ENCODE measurements around the gene HDDC3. TPM values are rescaled to one million over a fixed set of nuclear protein-coding genes. Genes with fewer than 3 reads are reported as not detected.

Gene HDDC3
- total RNA-seq, 4 donors from 2014 or later = 5.1 to 7.9 (median 6.0) TPM

- H3K27ac ChIP-seq (replicated peaks in 1 of 4) = no peak overlapping the region
- no peak for TF ChIP-seq POLR2AphosphoS5 (IDR thresholded peaks at IDR 0.05)
- 91% methylated on average over 8 of the region's 12 CpGs for WGBS
- intact Hi-C loops (cut with DNase I) = no loop called here
- H3K4me3 ChIP-seq = no peak overlapping the region
- H3K4me1 ChIP-seq = peaks cover 0 to 21% (median 0%) of the 10 kb centered on the region in 4 donors
- H3K27me3 ChIP-seq = no peaks in the 10 kb centered on the region
- H3K9me3 ChIP-seq = no peaks in the 10 kb centered on the region
- no peak for DNase-seq (ENCODE audit: extremely low spot score)
- H3K36me3 ChIP-seq = peaks cover 79 to 100% (median 98%) of the 10 kb centered on the region in 4 donors
Observed at GRCh38 chr15:90913398-90913944, 18.9 kb downstream of the HDDC3 start.

GRCh38 chr15:90912770-90913075, 19.6 kb downstream of the HDDC3 start:
- 92% methylated on average over 7 of the region's 7 CpGs for WGBS
- H3K27me3 ChIP-seq = no peaks in the 10 kb centered on the region

GRCh38 chr15:90911906-90912769, 20.2 kb downstream of the HDDC3 start:
- TF ChIP-seq CTCF (IDR thresholded peaks at IDR 0.05) (no peak), POLR2A (IDR thresholded peaks at IDR 0.05; ENCODE audit: low read depth) (no peak), EP300 (IDR thresholded peaks at IDR 0.05) (no peak), POLR2AphosphoS5 (IDR thresholded peaks at IDR 0.05) (no peak)
- WGBS = 93% methylated on average over 21 of the region's 30 CpGs
- Histone ChIP-seq H3K36me3 (peaks cover 75 to 99% (median 97%) of the 10 kb centered on the region in 4 donors), H3K4me1 (peaks cover 0 to 25% (median 6%) of the 10 kb centered on the region in 4 donors), H3K9me3 (no peaks in the 10 kb centered on the region), H3K4me3 (no peak overlapping the region), H3K27me3 (no peaks in the 10 kb centered on the region), H3K27ac (replicated peaks in 1 of 4) (no peak overlapping the region)
- intact Hi-C loops (cut with DNase I) = no loop called here
- DNase-seq (ENCODE audit: extremely low spot score) = no peak

More at GRCh38 chr15:90912770-90913075, 19.6 kb downstream of the HDDC3 start:
- TF ChIP-seq EP300 (IDR thresholded peaks at IDR 0.05) = no peak
- TF ChIP-seq CTCF (IDR thresholded peaks at IDR 0.05) = no peak
- no peak for TF ChIP-seq POLR2A (IDR thresholded peaks at IDR 0.05; ENCODE audit: low read depth)
- TF ChIP-seq POLR2AphosphoS5 (IDR thresholded peaks at IDR 0.05) = no peak
- no peaks in the 10 kb centered on the region for H3K9me3 ChIP-seq
- H3K27ac ChIP-seq (replicated peaks in 1 of 4) = no peak overlapping the region
- H3K4me1 ChIP-seq = peaks cover 0 to 24% (median under 1%) of the 10 kb centered on the region in 4 donors
- DNase-seq (ENCODE audit: extremely low spot score) = no peak
- H3K36me3 ChIP-seq = peaks cover 75 to 99% (median 97%) of the 10 kb centered on the region in 4 donors
- intact Hi-C loops (cut with DNase I) = no loop called here
- H3K4me3 ChIP-seq = no peak overlapping the region

GRCh38 chr15:90911302-90911623, 21.1 kb downstream of the HDDC3 start:
- Histone ChIP-seq H3K4me3 (no peak overlapping the region), H3K27ac (replicated peaks in 1 of 4) (no peak overlapping the region), H3K36me3 (peaks cover 77 to 99% (median 97%) of the 10 kb centered on the region in 4 donors), H3K4me1 (peaks cover under 1 to 26% (median 12%) of the 10 kb centered on the region in 4 donors), H3K27me3 (no peaks in the 10 kb centered on the region), H3K9me3 (no peaks in the 10 kb centered on the region)
- no peak for TF ChIP-seq POLR2A (IDR thresholded peaks at IDR 0.05; ENCODE audit: low read depth)
- no peak for TF ChIP-seq CTCF (IDR thresholded peaks at IDR 0.05)
- TF ChIP-seq POLR2AphosphoS5 (IDR thresholded peaks at IDR 0.05) = no peak
- TF ChIP-seq EP300 (IDR thresholded peaks at IDR 0.05) = no peak
- WGBS = 93% methylated on average over 12 of the region's 19 CpGs
- DNase-seq (ENCODE audit: extremely low spot score) = no peak
- intact Hi-C loops (cut with DNase I) = no loop called here

- intact Hi-C loops (cut with DNase I) = no loop called here
- H3K27me3 ChIP-seq = no peaks in the 10 kb centered on the region
- H3K4me3 ChIP-seq = no peak overlapping the region
- TF ChIP-seq CTCF (IDR thresholded peaks at IDR 0.05) (no peak), POLR2AphosphoS5 (IDR thresholded peaks at IDR 0.05) (no peak), POLR2A (IDR thresholded peaks at IDR 0.05; ENCODE audit: low read depth) (no peak), EP300 (IDR thresholded peaks at IDR 0.05) (no peak)
- 95% methylated on average over 22 of the region's 24 CpGs for WGBS
- no peaks in the 10 kb centered on the region for H3K9me3 ChIP-seq
- peaks cover 77 to 99% (median 97%) of the 10 kb centered on the region in 4 donors for H3K36me3 ChIP-seq
- no peak overlapping the region for H3K27ac ChIP-seq (replicated peaks in 1 of 4)
- H3K4me1 ChIP-seq = peaks cover 6 to 26% (median 15%) of the 10 kb centered on the region in 4 donors
- DNase-seq (ENCODE audit: extremely low spot score) = no peak
Observed at GRCh38 chr15:90910441-90911301, 21.7 kb downstream of the HDDC3 start.

Measured in esophagus muscularis mucosa (tissue), 4 donors.